T-helper 1 cell treated with Interleukin-12 subunit alpha and Interleukin-12 subunit beta and Interleukin-4 antibody, amounts not matched to agents 30 μg/mL and 1 μg/mL, for 36 hours (primary cell): Measurements from ENCODE around the gene GALNT17.

Experiments
- H3K27ac Mint-ChIP-seq: one replicate; pipeline ENCODE4 v1.8.0; 2021; ENCODE audit warnings: mild to moderate bottlenecking, mixed read lengths
- H3K27me3 Mint-ChIP-seq: one replicate; pipeline ENCODE4 v1.8.0; 2021; ENCODE audit warnings: low read depth, mixed read lengths
- H3K36me3 Mint-ChIP-seq: one replicate; pipeline ENCODE4 v1.8.0; 2021; ENCODE audit warnings: low read depth, mixed read lengths
- H3K4me1 Mint-ChIP-seq: one replicate; pipeline ENCODE4 v1.8.0; 2021; ENCODE audit warnings: low read depth, mixed read lengths
- H3K4me3 Mint-ChIP-seq: one replicate; pipeline ENCODE4 v1.8.0; 2021; ENCODE audit warnings: mild to moderate bottlenecking, moderate library complexity, mixed read lengths
- H3K9me3 Mint-ChIP-seq: one replicate; pipeline ENCODE4 v1.8.0; 2021; ENCODE audit warnings: mixed read lengths

GALNT17 gene

GRCh38 chr7:71267734-71268469, 136.0 kb downstream of the GALNT17 start:
- Mint-ChIP-seq H3K27ac (no peak overlapping the region), H3K4me1 (no peaks in the 10 kb centered on the region), H3K9me3 (peaks cover 54% of the 10 kb centered on the region), H3K36me3 (no peaks in the 10 kb centered on the region), H3K27me3 (no peaks in the 10 kb centered on the region), H3K4me3 (no peak overlapping the region)

- Mint-ChIP-seq H3K4me1 (no peaks in the 10 kb centered on the region), H3K36me3 (no peaks in the 10 kb centered on the region), H3K27me3 (no peaks in the 10 kb centered on the region), H3K27ac (no peak overlapping the region), H3K9me3 (peaks cover 47% of the 10 kb centered on the region), H3K4me3 (no peak overlapping the region)
Measured at GRCh38 chr7:71270558-71270957, 138.6 kb downstream of the GALNT17 start.

- H3K27me3 Mint-ChIP-seq, result no peaks in the 10 kb centered on the region
- peaks cover 49% of the 10 kb centered on the region for H3K9me3 Mint-ChIP-seq
- no peaks in the 10 kb centered on the region for H3K4me1 Mint-ChIP-seq
- H3K36me3 Mint-ChIP-seq, result no peaks in the 10 kb centered on the region
- H3K27ac Mint-ChIP-seq, result no peak overlapping the region
- no peak overlapping the region for H3K4me3 Mint-ChIP-seq
Measured at GRCh38 chr7:71271203-71271602, 139.3 kb downstream of the GALNT17 start.

- H3K27me3 Mint-ChIP-seq, result no peaks in the 10 kb centered on the region
- H3K4me1 Mint-ChIP-seq, result no peaks in the 10 kb centered on the region
- no peak overlapping the region for H3K27ac Mint-ChIP-seq
- peaks cover 47% of the 10 kb centered on the region for H3K9me3 Mint-ChIP-seq
- H3K36me3 Mint-ChIP-seq, result no peaks in the 10 kb centered on the region
- no peak overlapping the region for H3K4me3 Mint-ChIP-seq
Measured at GRCh38 chr7:71272509-71273490, 140.9 kb downstream of the GALNT17 start.

- Mint-ChIP-seq H3K9me3 (peaks cover 45% of the 10 kb centered on the region), H3K4me1 (no peaks in the 10 kb centered on the region), H3K27me3 (no peaks in the 10 kb centered on the region), H3K27ac (no peak overlapping the region), H3K4me3 (no peak overlapping the region), H3K36me3 (no peaks in the 10 kb centered on the region)
Measured at GRCh38 chr7:71278257-71278656, 146.3 kb downstream of the GALNT17 start.

GRCh38 chr7:71281261-71281660, 149.3 kb downstream of the GALNT17 start:
- no peak overlapping the region for H3K4me3 Mint-ChIP-seq
- H3K4me1 Mint-ChIP-seq, result no peaks in the 10 kb centered on the region
- no peaks in the 10 kb centered on the region for H3K36me3 Mint-ChIP-seq

GRCh38 chr7:71283802-71284201, 151.9 kb downstream of the GALNT17 start:
- H3K27me3 Mint-ChIP-seq, result no peaks in the 10 kb centered on the region
- no peaks in the 10 kb centered on the region for H3K36me3 Mint-ChIP-seq
- H3K4me1 Mint-ChIP-seq, result no peaks in the 10 kb centered on the region
- H3K4me3 Mint-ChIP-seq, result no peak overlapping the region
- peaks cover 45% of the 10 kb centered on the region for H3K9me3 Mint-ChIP-seq
- H3K27ac Mint-ChIP-seq, result no peak overlapping the region

More at GRCh38 chr7:71281261-71281660, 149.3 kb downstream of the GALNT17 start:
- no peak overlapping the region for H3K27ac Mint-ChIP-seq
- H3K27me3 Mint-ChIP-seq, result no peaks in the 10 kb centered on the region
- peaks cover 44% of the 10 kb centered on the region for H3K9me3 Mint-ChIP-seq

- H3K27me3 Mint-ChIP-seq, result no peaks in the 10 kb centered on the region
- H3K4me3 Mint-ChIP-seq, result no peak overlapping the region
- no peak overlapping the region for H3K27ac Mint-ChIP-seq
- peaks cover 31% of the 10 kb centered on the region for H3K9me3 Mint-ChIP-seq
- H3K36me3 Mint-ChIP-seq, result no peaks in the 10 kb centered on the region
- no peaks in the 10 kb centered on the region for H3K4me1 Mint-ChIP-seq
Measured at GRCh38 chr7:71285571-71286145, 153.7 kb downstream of the GALNT17 start.

GRCh38 chr7:71286336-71286735, 154.4 kb downstream of the GALNT17 start:
- Mint-ChIP-seq H3K9me3 (peaks cover 28% of the 10 kb centered on the region), H3K4me1 (no peaks in the 10 kb centered on the region), H3K4me3 (no peak overlapping the region), H3K36me3 (no peaks in the 10 kb centered on the region), H3K27ac (no peak overlapping the region), H3K27me3 (no peaks in the 10 kb centered on the region)

GRCh38 chr7:71286924-71287323, 155.0 kb downstream of the GALNT17 start:
- Mint-ChIP-seq H3K36me3 (no peaks in the 10 kb centered on the region), H3K9me3 (peaks cover 30% of the 10 kb centered on the region), H3K27ac (no peak overlapping the region), H3K4me1 (no peaks in the 10 kb centered on the region), H3K4me3 (no peak overlapping the region), H3K27me3 (no peaks in the 10 kb centered on the region)

GRCh38 chr7:71290452-71290851, 158.5 kb downstream of the GALNT17 start:
- Mint-ChIP-seq H3K36me3 (no peaks in the 10 kb centered on the region), H3K27me3 (no peaks in the 10 kb centered on the region), H3K4me1 (no peaks in the 10 kb centered on the region), H3K9me3 (peaks cover 23% of the 10 kb centered on the region), H3K27ac (no peak overlapping the region), H3K4me3 (no peak overlapping the region)

GRCh38 chr7:71298378-71298777, 166.4 kb downstream of the GALNT17 start:
- H3K9me3 Mint-ChIP-seq, result peaks cover 31% of the 10 kb centered on the region
- H3K4me3 Mint-ChIP-seq, result no peak overlapping the region
- no peaks in the 10 kb centered on the region for H3K36me3 Mint-ChIP-seq
- no peaks in the 10 kb centered on the region for H3K27me3 Mint-ChIP-seq
- H3K4me1 Mint-ChIP-seq, result no peaks in the 10 kb centered on the region
- no peak overlapping the region for H3K27ac Mint-ChIP-seq

GRCh38 chr7:71300086-71300485, 168.1 kb downstream of the GALNT17 start:
- no peak overlapping the region for H3K4me3 Mint-ChIP-seq
- no peaks in the 10 kb centered on the region for H3K27me3 Mint-ChIP-seq
- H3K4me1 Mint-ChIP-seq, result no peaks in the 10 kb centered on the region
- no peaks in the 10 kb centered on the region for H3K36me3 Mint-ChIP-seq
- no peak overlapping the region for H3K27ac Mint-ChIP-seq
- H3K9me3 Mint-ChIP-seq, result peaks cover 27% of the 10 kb centered on the region

GRCh38 chr7:71300603-71301002, 168.7 kb downstream of the GALNT17 start:
- no peaks in the 10 kb centered on the region for H3K27me3 Mint-ChIP-seq
- no peak overlapping the region for H3K4me3 Mint-ChIP-seq
- H3K4me1 Mint-ChIP-seq, result no peaks in the 10 kb centered on the region
- H3K27ac Mint-ChIP-seq, result no peak overlapping the region
- H3K9me3 Mint-ChIP-seq, result peaks cover 27% of the 10 kb centered on the region
- no peaks in the 10 kb centered on the region for H3K36me3 Mint-ChIP-seq
